ENCODE data around the gene STAMBPL1.

Gene STAMBPL1

DNA sequence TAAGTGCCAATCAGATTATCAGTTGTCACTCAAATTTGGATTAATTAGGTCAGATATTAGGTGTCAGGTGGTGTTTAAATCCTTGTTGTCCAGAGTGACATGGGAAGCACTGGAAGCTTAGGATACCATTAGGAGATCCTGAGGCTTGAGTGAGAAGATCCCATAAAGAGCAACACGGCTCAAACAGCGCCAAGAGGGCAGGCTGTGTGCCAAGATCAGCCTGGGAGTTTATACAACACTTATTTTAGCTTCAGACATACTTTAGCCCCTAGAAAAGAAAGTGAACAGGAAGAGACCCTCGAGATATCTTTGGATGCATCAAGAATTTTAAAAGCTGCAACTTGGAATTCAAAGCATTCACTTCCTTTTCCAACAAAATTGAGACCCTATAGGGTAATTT is 86.8 kb downstream of the STAMBPL1 start:
- peaks cover 9% of the 10 kb centered on the region; the same call in 1 of the 2 replicates for H3K27me3 ChIP-seq (ENCODE audit: control insufficient read depth, low read length)
- H3K9me2 ChIP-seq (replicated peaks; ENCODE audit: control insufficient read depth, low read length): no peaks in the 10 kb centered on the region
- no peak for TF ChIP-seq EZH2phosphoT487 (IDR thresholded peaks at IDR 0.05; ENCODE audit: borderline replicate concordance, low read length)
- TF ChIP-seq, protein P1, sequence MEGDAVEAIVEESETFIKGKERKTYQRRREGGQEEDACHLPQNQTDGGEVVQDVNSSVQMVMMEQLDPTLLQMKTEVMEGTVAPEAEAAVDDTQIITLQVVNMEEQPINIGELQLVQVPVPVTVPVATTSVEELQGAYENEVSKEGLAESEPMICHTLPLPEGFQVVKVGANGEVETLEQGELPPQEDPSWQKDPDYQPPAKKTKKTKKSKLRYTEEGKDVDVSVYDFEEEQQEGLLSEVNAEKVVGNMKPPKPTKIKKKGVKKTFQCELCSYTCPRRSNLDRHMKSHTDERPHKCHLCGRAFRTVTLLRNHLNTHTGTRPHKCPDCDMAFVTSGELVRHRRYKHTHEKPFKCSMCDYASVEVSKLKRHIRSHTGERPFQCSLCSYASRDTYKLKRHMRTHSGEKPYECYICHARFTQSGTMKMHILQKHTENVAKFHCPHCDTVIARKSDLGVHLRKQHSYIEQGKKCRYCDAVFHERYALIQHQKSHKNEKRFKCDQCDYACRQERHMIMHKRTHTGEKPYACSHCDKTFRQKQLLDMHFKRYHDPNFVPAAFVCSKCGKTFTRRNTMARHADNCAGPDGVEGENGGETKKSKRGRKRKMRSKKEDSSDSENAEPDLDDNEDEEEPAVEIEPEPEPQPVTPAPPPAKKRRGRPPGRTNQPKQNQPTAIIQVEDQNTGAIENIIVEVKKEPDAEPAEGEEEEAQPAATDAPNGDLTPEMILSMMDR (IDR thresholded peaks at IDR 0.05; ENCODE audit: low read depth, low read length, poor library complexity, severe bottlenecking): no peak
- H3K4me2 ChIP-seq (ENCODE audit: low read length): no peak overlapping the region
- no peaks in the 10 kb centered on the region for H4K20me1 ChIP-seq (ENCODE audit: control insufficient read depth, insufficient read depth, low read depth, low read length)
- no peaks in the 10 kb centered on the region for H3K4me1 ChIP-seq (ENCODE audit: control insufficient read depth, low read length)
- H3K79me2 ChIP-seq (ENCODE audit: control insufficient read depth, low read length): no peaks in the 10 kb centered on the region
- no peaks in the 10 kb centered on the region for H3K9me3 ChIP-seq (ENCODE audit: control insufficient read depth, insufficient read depth, low read length)
- H3K27ac ChIP-seq (ENCODE audit: low read depth, low read length): no peak overlapping the region
- no peaks in the 10 kb centered on the region for H3K36me3 ChIP-seq (ENCODE audit: control insufficient read depth, low read length)
- no peak overlapping the region for H3K4me3 ChIP-seq (ENCODE audit: low read length)
- no peaks in the 10 kb centered on the region for H3F3A ChIP-seq (ENCODE audit: control insufficient read depth, insufficient read depth)

DNA sequence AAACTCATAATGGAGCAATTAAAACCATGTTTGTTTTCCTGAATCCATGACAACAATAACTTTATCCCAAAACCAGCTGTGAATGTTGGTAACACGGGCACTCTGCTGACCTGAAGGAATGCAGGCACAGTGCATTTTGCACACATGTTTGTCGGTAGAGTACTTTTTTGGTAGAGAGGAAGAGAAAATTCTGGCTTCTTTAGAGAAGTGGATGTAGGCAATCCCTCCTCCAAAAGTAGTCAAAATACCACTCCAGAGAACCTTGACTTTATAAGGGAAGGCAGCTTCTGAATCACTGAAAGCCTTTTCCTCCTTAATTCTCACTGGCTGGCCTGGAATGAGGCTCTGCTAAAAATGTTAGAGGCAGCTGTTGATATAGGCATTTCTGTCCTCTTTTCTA is 88.3 kb downstream of the STAMBPL1 start:
- Histone ChIP-seq H4K20me1 (ENCODE audit: control insufficient read depth, insufficient read depth, low read depth, low read length) (no peaks in the 10 kb centered on the region), H3K4me3 (ENCODE audit: low read length) (no peak overlapping the region), H3K4me2 (ENCODE audit: low read length) (no peak overlapping the region), H3K27me3 (ENCODE audit: control insufficient read depth, low read length) (peaks cover 9% of the 10 kb centered on the region; the same call in 1 of the 2 replicates), H3K9me2 (replicated peaks; ENCODE audit: control insufficient read depth, low read length) (no peaks in the 10 kb centered on the region), H3K9me3 (ENCODE audit: control insufficient read depth, insufficient read depth, low read length) (no peaks in the 10 kb centered on the region), H3K36me3 (ENCODE audit: control insufficient read depth, low read length) (no peaks in the 10 kb centered on the region), H3K27ac (ENCODE audit: low read depth, low read length) (no peak overlapping the region), H3K79me2 (ENCODE audit: control insufficient read depth, low read length) (no peaks in the 10 kb centered on the region), H3K4me1 (ENCODE audit: control insufficient read depth, low read length) (no peaks in the 10 kb centered on the region), H3F3A (ENCODE audit: control insufficient read depth, insufficient read depth) (no peaks in the 10 kb centered on the region)
- no peak for TF ChIP-seq EZH2phosphoT487 (IDR thresholded peaks at IDR 0.05; ENCODE audit: borderline replicate concordance, low read length)
- TF ChIP-seq, protein P1 (IDR thresholded peaks at IDR 0.05; ENCODE audit: low read depth, low read length, poor library complexity, severe bottlenecking): no peak

GRCh38 chr10:88971221-88972061 is 91.4 kb downstream of the STAMBPL1 start:
- no peaks in the 10 kb centered on the region for H3K9me3 ChIP-seq (ENCODE audit: control insufficient read depth, insufficient read depth, low read length)
- H3K36me3 ChIP-seq (ENCODE audit: control insufficient read depth, low read length): no peaks in the 10 kb centered on the region
- H3F3A ChIP-seq (ENCODE audit: control insufficient read depth, insufficient read depth): no peaks in the 10 kb centered on the region
- H3K4me2 ChIP-seq (ENCODE audit: low read length): no peak overlapping the region
- TF ChIP-seq, protein P1 (IDR thresholded peaks at IDR 0.05; ENCODE audit: low read depth, low read length, poor library complexity, severe bottlenecking): no peak
- TF ChIP-seq EZH2phosphoT487 (IDR thresholded peaks at IDR 0.05; ENCODE audit: borderline replicate concordance, low read length): no peak
- peaks cover 9% of the 10 kb centered on the region; the same call in 1 of the 2 replicates for H3K27me3 ChIP-seq (ENCODE audit: control insufficient read depth, low read length)
- no peak overlapping the region for H3K27ac ChIP-seq (ENCODE audit: low read depth, low read length)
- no peaks in the 10 kb centered on the region for H4K20me1 ChIP-seq (ENCODE audit: control insufficient read depth, insufficient read depth, low read depth, low read length)
- H3K4me1 ChIP-seq (ENCODE audit: control insufficient read depth, low read length): peaks cover 9% of the 10 kb centered on the region
- no peaks in the 10 kb centered on the region for H3K9me2 ChIP-seq (replicated peaks; ENCODE audit: control insufficient read depth, low read length)
- no peak overlapping the region for H3K4me3 ChIP-seq (ENCODE audit: low read length)
- H3K79me2 ChIP-seq (ENCODE audit: control insufficient read depth, low read length): no peaks in the 10 kb centered on the region
